HEK293 (cell line): ENCODE measurements around the gene NEXN.

Experiments
- CTCF ChIA-PET: fragments of 350-600 bp; formaldehyde crosslinking; extraction: SDS; loops from one replicate; lab custom pipeline; 2021; ENCODE audit warnings: antibody characterized with exemption; lab: Yijun Ruan, JAX
- POLR2A ChIA-PET: fragments of 300-600 bp; formaldehyde crosslinking; extraction: SDS; loops from one replicate; lab custom pipeline; 2020; ENCODE audit warnings: antibody characterized with exemption, inconsistent platforms; lab: Yijun Ruan, JAX
- H3K27ac ChIP-seq: fragments of 200-500 bp; sonication (Bioruptor generic); 2 replicates; pipeline ENCODE4 v1.5.1; 2014; ENCODE audit warnings: low read depth, low read length, control low read depth, inconsistent platforms; ENCODE audit errors: extremely low read depth
- H3K36me3 ChIP-seq, 2 experiments: fragments of 200-500 bp in 1 of 2; sonication (Bioruptor generic) in 1 of 2; 1 replicate in 1 of 2; 2 replicates in 1 of 2; pipeline ENCODE4 v1.5.1; 2014 to 2017; ENCODE audit warnings: inconsistent platforms in 2 of 2, low read length in 2 of 2; ENCODE audit not compliant: control insufficient read depth in 2 of 2, insufficient read depth in 1 of 2
- H3K4me1 ChIP-seq: fragments of 200-500 bp; sonication (Bioruptor generic); 2 replicates; pipeline ENCODE4 v1.5.1; 2014; ENCODE audit warnings: mild to moderate bottlenecking, low read length, inconsistent platforms; ENCODE audit not compliant: control insufficient read depth, insufficient read depth
- H3K4me3 ChIP-seq: 2 replicates; pipeline ENCODE4 v1.5.1; 2011; ENCODE audit warnings: low read depth, mild to moderate bottlenecking, control low read depth, low read length, moderate library complexity
- H3K9me3 ChIP-seq: fragments of 200-500 bp; sonication (Bioruptor generic); 2 replicates; pipeline ENCODE4 v1.5.1; 2014; ENCODE audit warnings: low read depth, low read length, inconsistent platforms; ENCODE audit not compliant: control insufficient read depth, insufficient read depth
- IKZF3 ChIP-seq: fragments of 450-650 bp; IDR thresholded peaks from 2 replicates; pipeline ENCODE4 v1.5.0; 2018; ENCODE audit warnings: missing biosample characterization, mild to moderate bottlenecking, missing genetic modification characterization, moderate library complexity
- KLF10 ChIP-seq: fragments of 450-650 bp; IDR thresholded peaks from 2 replicates; pipeline ENCODE4 v1.5.1; 2018; ENCODE audit warnings: missing biosample characterization, mild to moderate bottlenecking, missing genetic modification characterization
- OSR2 ChIP-seq: fragments of 450-650 bp; formaldehyde crosslinking; IDR thresholded peaks from 2 replicates; pipeline ENCODE4 v1.5.1; 2016; ENCODE audit warnings: missing biosample characterization, missing genetic modification characterization
- TSHZ1 ChIP-seq: fragments of 450-650 bp; formaldehyde crosslinking; IDR thresholded peaks from 2 replicates; pipeline ENCODE4 v1.5.1; 2016; ENCODE audit warnings: missing biosample characterization, missing genetic modification characterization, borderline replicate concordance
- YY2 ChIP-seq: fragments of 450-650 bp; formaldehyde crosslinking; IDR thresholded peaks from 2 replicates; pipeline ENCODE4 v1.5.1; 2016; ENCODE audit warnings: missing biosample characterization, missing genetic modification characterization
- ZBTB20 ChIP-seq: fragments of 450-650 bp; formaldehyde crosslinking; IDR thresholded peaks from 2 replicates; pipeline ENCODE4 v1.5.1; 2016; ENCODE audit warnings: missing biosample characterization, missing genetic modification characterization
- ZNF140 ChIP-seq: fragments of 450-650 bp; formaldehyde crosslinking; IDR thresholded peaks from 2 replicates; pipeline ENCODE4 v1.5.1; 2016; ENCODE audit warnings: missing biosample characterization, missing genetic modification characterization
- ZNF19 ChIP-seq: fragments of 450-650 bp; formaldehyde crosslinking; IDR thresholded peaks from 2 replicates; pipeline ENCODE4; 2016; ENCODE audit warnings: missing biosample characterization, missing genetic modification characterization, low read depth
- ZNF2 ChIP-seq: fragments of 450-650 bp; formaldehyde crosslinking; IDR thresholded peaks from 2 replicates; pipeline ENCODE4 v1.5.1; 2016; ENCODE audit warnings: missing biosample characterization, missing genetic modification characterization
- ZNF202 ChIP-seq: fragments of 450-650 bp; formaldehyde crosslinking; IDR thresholded peaks from 2 replicates; pipeline ENCODE4 v1.5.1; 2016; ENCODE audit warnings: missing biosample characterization, missing genetic modification characterization, borderline replicate concordance
- ZNF324 ChIP-seq: fragments of 450-650 bp; formaldehyde crosslinking; IDR thresholded peaks from 2 replicates; pipeline ENCODE4 v1.5.1; 2016; ENCODE audit warnings: missing biosample characterization, missing genetic modification characterization
- ZNF449 ChIP-seq: fragments of 450-650 bp; formaldehyde crosslinking; IDR thresholded peaks from 2 replicates; pipeline ENCODE4 v1.5.1; 2017; ENCODE audit warnings: missing biosample characterization, mild to moderate bottlenecking, missing genetic modification characterization, moderate library complexity
- ZNF521 ChIP-seq: fragments of 450-650 bp; formaldehyde crosslinking; IDR thresholded peaks from 2 replicates; pipeline ENCODE4 v1.5.1; 2017; ENCODE audit warnings: missing biosample characterization, mild to moderate bottlenecking, missing genetic modification characterization
- ZNF529 ChIP-seq: fragments of 450-650 bp; formaldehyde crosslinking; IDR thresholded peaks from 2 replicates; pipeline ENCODE4 v1.5.1; 2017; ENCODE audit warnings: missing genetic modification characterization, missing biosample characterization; ENCODE audit not compliant: insufficient replicate concordance
- ZNF548 ChIP-seq: fragments of 450-650 bp; formaldehyde crosslinking; IDR thresholded peaks from 2 replicates; pipeline ENCODE4 v1.5.1; 2016; ENCODE audit warnings: missing biosample characterization, missing genetic modification characterization
- ZNF558 ChIP-seq: fragments of 450-650 bp; formaldehyde crosslinking; IDR thresholded peaks from 2 replicates; pipeline ENCODE4 v1.5.1; 2016; ENCODE audit warnings: missing biosample characterization, missing genetic modification characterization
- ZNF621 ChIP-seq: fragments of 450-650 bp; formaldehyde crosslinking; IDR thresholded peaks from 2 replicates; pipeline ENCODE4 v1.5.1; 2017; ENCODE audit warnings: missing biosample characterization, missing genetic modification characterization
- ZNF792 ChIP-seq: fragments of 450-650 bp; formaldehyde crosslinking; IDR thresholded peaks from 2 replicates; pipeline ENCODE4 v1.5.1; 2016; ENCODE audit warnings: missing biosample characterization, missing genetic modification characterization
- ZSCAN5A ChIP-seq: fragments of 450-650 bp; formaldehyde crosslinking; IDR thresholded peaks from 2 replicates; pipeline ENCODE4 v1.5.1; 2016; ENCODE audit warnings: missing biosample characterization, missing genetic modification characterization
- TF ChIP-seq, protein P1 (sequence below): fragments of 450-650 bp; formaldehyde crosslinking; IDR thresholded peaks from 2 replicates; pipeline ENCODE4 v1.5.0; 2017; ENCODE audit warnings: missing biosample characterization, missing genetic modification characterization, borderline replicate concordance

Gene NEXN

GRCh38 chr1:77951328-77951727 lies 62.9 kb downstream of the NEXN start:
- H3K4me3 ChIP-seq: no peak overlapping the region
- no peaks in the 10 kb centered on the region for H3K9me3 ChIP-seq
- H3K27ac ChIP-seq: no peak overlapping the region
- H3K4me1 ChIP-seq: no peaks in the 10 kb centered on the region
- H3K36me3 ChIP-seq: peaks cover 80 to 98% of the 10 kb centered on the region in 2 experiments
- CTCF ChIA-PET: no interaction called here
- TF ChIP-seq ZNF548 (tag by site-specific recombination) (no peak), ZNF521 (tag by site-specific recombination) (no peak), ZNF449 (no peak), ZNF324 (no peak), KLF10 (tag by site-specific recombination) (no peak), ZNF140 (no peak), IKZF3 (tag by site-specific recombination) (no peak), YY2 (tag by site-specific recombination) (no peak), ZBTB20 (tag by site-specific recombination) (no peak)
- TF ChIP-seq, protein P1, sequence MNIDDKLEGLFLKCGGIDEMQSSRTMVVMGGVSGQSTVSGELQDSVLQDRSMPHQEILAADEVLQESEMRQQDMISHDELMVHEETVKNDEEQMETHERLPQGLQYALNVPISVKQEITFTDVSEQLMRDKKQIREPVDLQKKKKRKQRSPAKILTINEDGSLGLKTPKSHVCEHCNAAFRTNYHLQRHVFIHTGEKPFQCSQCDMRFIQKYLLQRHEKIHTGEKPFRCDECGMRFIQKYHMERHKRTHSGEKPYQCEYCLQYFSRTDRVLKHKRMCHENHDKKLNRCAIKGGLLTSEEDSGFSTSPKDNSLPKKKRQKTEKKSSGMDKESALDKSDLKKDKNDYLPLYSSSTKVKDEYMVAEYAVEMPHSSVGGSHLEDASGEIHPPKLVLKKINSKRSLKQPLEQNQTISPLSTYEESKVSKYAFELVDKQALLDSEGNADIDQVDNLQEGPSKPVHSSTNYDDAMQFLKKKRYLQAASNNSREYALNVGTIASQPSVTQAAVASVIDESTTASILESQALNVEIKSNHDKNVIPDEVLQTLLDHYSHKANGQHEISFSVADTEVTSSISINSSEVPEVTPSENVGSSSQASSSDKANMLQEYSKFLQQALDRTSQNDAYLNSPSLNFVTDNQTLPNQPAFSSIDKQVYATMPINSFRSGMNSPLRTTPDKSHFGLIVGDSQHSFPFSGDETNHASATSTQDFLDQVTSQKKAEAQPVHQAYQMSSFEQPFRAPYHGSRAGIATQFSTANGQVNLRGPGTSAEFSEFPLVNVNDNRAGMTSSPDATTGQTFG (tag by site-specific recombination): no peak
- POLR2A ChIA-PET: no interaction called here

GRCh38 chr1:77953907-77954306 lies 65.5 kb downstream of the NEXN start:
- Histone ChIP-seq H3K4me3 (no peak overlapping the region), H3K9me3 (no peaks in the 10 kb centered on the region), H3K27ac (no peak overlapping the region), H3K36me3 (peaks cover 82 to 98% of the 10 kb centered on the region in 2 experiments), H3K4me1 (no peaks in the 10 kb centered on the region)
- CTCF ChIA-PET: no interaction called here
- POLR2A ChIA-PET: no interaction called here
- TF ChIP-seq ZNF529 (tag by site-specific recombination): no peak
- no peak for TF ChIP-seq TSHZ1 (tag by site-specific recombination)
- no peak for TF ChIP-seq ZNF19 (tag by site-specific recombination)
- TF ChIP-seq ZNF2 (tag by site-specific recombination): no peak
- no peak for TF ChIP-seq ZNF558
- TF ChIP-seq ZSCAN5A: no peak
- TF ChIP-seq ZNF202 (tag by site-specific recombination): no peak
- no peak for TF ChIP-seq ZNF621
- TF ChIP-seq ZNF792 (tag by site-specific recombination): no peak
- no peak for TF ChIP-seq OSR2 (tag by site-specific recombination)
- TF ChIP-seq, all 188 proteins: peak for 0
